Skeletal muscle tissue (tissue), 4 donors: ENCODE data around the gene GCLC. TPM values are rescaled to one million over a fixed set of nuclear protein-coding genes. Genes with fewer than 3 reads are reported as not detected.

Experiments
- H3K27ac ChIP-seq: one replicate; pipeline ENCODE4 v1.7.0; 2013; ENCODE audit warnings: mild to moderate bottlenecking, low read depth, low read length, inconsistent platforms
- H3K27me3 ChIP-seq, 3 donors: one replicate each; pipeline ENCODE4 v1.7.0; 2013; ENCODE audit warnings: low read length in 3 of 3; ENCODE audit not compliant: control insufficient read depth in 3 of 3, insufficient read depth in 3 of 3
- H3K36me3 ChIP-seq, 3 donors: one replicate each; pipeline ENCODE4 v1.7.0; 2013; ENCODE audit warnings: low read length in 3 of 3; ENCODE audit not compliant: control insufficient read depth in 3 of 3, insufficient read depth in 3 of 3
- H3K4me1 ChIP-seq, 3 donors: one replicate each; pipeline ENCODE4 v1.7.0; 2013; ENCODE audit warnings: low read length in 3 of 3, mild to moderate bottlenecking in 3 of 3; ENCODE audit not compliant: control insufficient read depth in 3 of 3, insufficient read depth in 3 of 3
- H3K4me3 ChIP-seq, 3 donors: one replicate each; pipeline ENCODE4 v1.7.0; 2013; ENCODE audit warnings: low read length in 3 of 3
- H3K9ac ChIP-seq, 3 donors: one replicate each; pipeline ENCODE4 v1.7.0; 2013; ENCODE audit warnings: low read length in 3 of 3, mild to moderate bottlenecking in 3 of 3, moderate library complexity in 2 of 3, low read depth in 1 of 3
- H3K9me3 ChIP-seq, 3 donors: one replicate each; pipeline ENCODE4 v1.7.0; 2013; ENCODE audit warnings: low read length in 3 of 3; ENCODE audit not compliant: control insufficient read depth in 3 of 3
- total RNA-seq: library from RNA; depleted of rRNA; stranded (reverse); fragments of >200 nt; gene quantifications from one replicate; pipeline ENCODE4 v1.2.3, GENCODE V29; 2014
- donor health status: Osteomylitis.

The GCLC gene
- total RNA-seq, 1 donor from 2014 or later, result 9.4 TPM

DNA sequence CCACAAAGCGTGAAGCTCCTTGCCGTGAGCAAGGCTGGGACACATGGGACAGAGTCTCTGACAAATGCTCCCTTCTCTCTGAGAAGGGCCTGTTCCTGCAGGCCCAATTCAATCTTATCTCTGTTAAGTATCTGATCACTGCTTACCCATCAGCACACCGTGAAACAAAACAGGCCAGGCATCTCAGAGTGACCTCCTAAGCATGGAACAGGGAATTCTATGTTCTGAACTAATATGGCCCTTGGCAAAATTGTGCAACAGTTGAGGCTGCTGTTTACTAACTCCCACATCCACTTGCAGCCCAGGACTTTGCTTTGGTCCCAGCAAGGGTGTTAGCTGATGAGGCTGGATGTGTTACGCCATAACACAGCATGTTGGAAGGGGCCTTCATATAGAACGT, 79.2 kb downstream of the GCLC start:
- no peaks in the 10 kb centered on the region for H3K36me3 ChIP-seq
- no peak overlapping the region for H3K9ac ChIP-seq
- H3K4me3 ChIP-seq, result no peak overlapping the region
- H3K9me3 ChIP-seq, result no peaks in the 10 kb centered on the region
- H3K27me3 ChIP-seq, result no peaks in the 10 kb centered on the region
- no peak overlapping the region for H3K27ac ChIP-seq
- no peaks in the 10 kb centered on the region for H3K4me1 ChIP-seq

DNA sequence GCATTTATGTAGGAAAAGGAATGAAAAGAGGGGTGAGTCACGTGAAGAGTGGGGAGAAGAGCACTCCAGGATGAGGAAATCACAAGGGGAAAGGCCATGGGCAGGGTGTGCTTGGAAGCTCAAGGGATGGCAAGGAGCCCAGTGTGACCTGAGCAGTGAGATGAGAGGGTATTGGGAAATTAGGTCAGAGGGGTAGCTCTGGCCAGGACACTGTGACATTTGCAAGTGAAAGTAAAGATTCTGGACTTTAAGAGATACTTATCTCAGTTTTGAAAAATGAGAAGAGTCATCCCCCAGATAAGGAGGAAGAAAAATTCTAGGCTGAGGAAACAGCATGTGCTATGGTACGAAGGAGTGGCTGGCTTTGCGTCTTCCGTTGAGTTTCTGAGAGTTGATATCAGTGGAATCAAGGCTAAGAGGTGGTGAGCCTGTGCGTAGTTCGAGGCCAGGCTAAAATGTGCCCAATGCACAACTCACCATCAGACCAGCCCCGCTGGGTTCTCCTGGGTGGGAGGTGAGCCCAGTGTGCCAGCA, 79.9 kb downstream of the GCLC start:
- no peak overlapping the region for H3K9ac ChIP-seq
- no peaks in the 10 kb centered on the region for H3K9me3 ChIP-seq
- no peaks in the 10 kb centered on the region for H3K4me1 ChIP-seq
- H3K4me3 ChIP-seq, result no peak overlapping the region
- H3K36me3 ChIP-seq, result no peaks in the 10 kb centered on the region
- no peaks in the 10 kb centered on the region for H3K27me3 ChIP-seq
- no peak overlapping the region for H3K27ac ChIP-seq

DNA sequence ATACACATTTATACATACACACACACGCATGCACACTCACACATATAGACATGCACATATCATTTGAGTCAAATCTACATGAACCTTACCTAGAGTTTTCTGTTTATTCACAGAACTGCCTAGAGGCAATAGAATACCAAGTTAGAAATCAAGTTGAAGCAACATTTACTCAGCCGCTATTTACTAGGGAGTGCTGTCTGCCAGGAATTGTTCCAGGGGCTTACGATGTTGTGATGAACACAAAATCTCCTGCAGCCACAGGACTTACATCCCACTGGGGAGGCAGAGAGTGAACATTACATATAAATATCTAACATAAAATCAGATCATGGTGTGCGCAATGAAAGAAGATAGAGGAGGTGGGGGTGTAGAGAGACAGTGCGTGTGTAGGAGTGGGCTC, 80.4 kb downstream of the GCLC start:
- Histone ChIP-seq H3K36me3 (no peaks in the 10 kb centered on the region), H3K27ac (no peak overlapping the region), H3K27me3 (no peaks in the 10 kb centered on the region), H3K9me3 (no peaks in the 10 kb centered on the region), H3K4me3 (no peak overlapping the region), H3K9ac (no peak overlapping the region), H3K4me1 (no peaks in the 10 kb centered on the region)

DNA sequence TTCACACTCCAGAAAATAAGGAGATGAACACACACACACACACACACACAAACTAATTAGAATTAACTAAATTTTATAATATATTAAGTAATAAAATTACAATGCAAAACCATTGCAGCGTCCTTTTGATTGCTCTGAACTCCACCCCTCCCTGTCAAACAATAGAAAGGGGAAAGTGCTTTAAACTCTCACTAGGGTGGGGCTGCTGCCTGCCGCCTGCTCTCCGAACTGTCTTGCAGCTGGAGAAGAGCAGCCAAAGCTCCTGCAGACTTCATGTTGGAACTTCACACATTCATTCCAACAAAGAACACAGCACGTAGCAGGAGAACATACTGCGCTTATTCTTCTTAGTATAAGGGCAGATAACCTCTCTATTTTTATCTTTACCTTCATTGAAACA, 83.2 kb downstream of the GCLC start:
- H3K36me3 ChIP-seq, result no peaks in the 10 kb centered on the region
- no peaks in the 10 kb centered on the region for H3K4me1 ChIP-seq
- H3K27ac ChIP-seq, result no peak overlapping the region
- H3K9me3 ChIP-seq, result no peaks in the 10 kb centered on the region
- H3K4me3 ChIP-seq, result no peak overlapping the region
- H3K9ac ChIP-seq, result no peak overlapping the region
- no peaks in the 10 kb centered on the region for H3K27me3 ChIP-seq

DNA sequence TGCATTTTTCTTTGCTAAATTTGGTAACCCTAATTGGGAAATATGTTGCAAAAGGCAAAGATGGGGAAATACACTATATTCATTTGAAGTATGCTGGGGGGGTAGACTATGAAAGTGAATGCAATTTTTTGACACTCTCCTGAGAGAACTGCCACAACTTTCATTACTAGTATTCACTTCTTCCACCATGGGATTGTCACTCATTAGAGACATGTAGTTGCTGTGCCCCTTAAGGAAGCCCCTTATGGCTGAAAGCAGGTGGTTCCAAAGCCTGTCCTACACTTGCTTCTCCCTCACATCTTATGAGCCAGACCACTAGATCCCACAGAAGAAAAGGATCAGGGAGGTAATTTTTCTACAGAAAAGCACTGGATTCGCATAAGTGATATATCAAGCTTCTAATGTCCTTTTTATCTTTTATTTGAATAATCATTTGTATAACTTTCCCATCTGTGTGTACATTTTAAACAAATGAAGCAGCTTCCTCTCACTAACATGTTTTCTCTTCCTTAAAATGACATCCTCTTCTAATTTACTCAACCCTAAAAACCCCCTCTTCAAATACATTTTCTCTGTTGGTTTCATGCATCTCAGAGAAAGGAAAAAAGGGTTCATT, 83.8 kb downstream of the GCLC start:
- H3K9me3 ChIP-seq, result no peaks in the 10 kb centered on the region
- no peaks in the 10 kb centered on the region for H3K36me3 ChIP-seq
- no peak overlapping the region for H3K9ac ChIP-seq
- no peaks in the 10 kb centered on the region for H3K4me1 ChIP-seq
- H3K27me3 ChIP-seq, result no peaks in the 10 kb centered on the region
- H3K4me3 ChIP-seq, result no peak overlapping the region
- H3K27ac ChIP-seq, result no peak overlapping the region

DNA sequence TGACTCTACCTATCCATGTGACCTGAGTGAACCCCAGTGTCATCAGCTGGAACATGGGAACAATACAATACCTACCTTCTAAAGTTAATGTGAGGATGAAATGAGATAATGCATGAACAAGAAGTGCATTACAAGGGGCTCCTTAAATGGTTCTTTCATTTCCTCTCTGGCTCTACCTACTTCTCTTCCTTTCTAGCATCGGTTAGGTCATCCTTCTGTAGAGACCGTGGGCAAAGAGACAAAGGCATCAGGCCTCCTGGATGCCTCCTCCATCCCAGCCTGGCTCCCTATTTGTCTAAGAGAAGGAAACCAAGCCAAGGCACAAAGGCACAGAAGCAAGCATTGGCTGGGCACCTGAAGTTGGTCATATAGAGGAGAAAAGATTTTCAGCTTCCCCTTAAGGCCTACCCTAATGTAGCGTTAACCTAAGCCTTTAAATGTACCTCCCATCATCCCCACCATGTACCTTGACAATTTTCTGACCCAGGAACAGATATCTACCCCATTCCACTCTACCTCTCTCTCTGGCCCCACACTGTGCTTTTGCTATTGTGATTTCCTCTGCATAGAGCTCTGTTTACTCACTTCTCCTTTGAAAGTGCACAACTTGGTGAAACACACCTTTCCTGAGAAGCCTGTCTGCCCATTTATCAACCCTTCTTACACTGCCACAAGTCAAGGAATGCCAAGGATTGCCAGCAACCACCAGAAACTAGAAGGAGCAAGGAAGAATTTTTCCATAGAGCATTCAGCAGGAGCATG, 86.6 kb downstream of the GCLC start:
- no peaks in the 10 kb centered on the region for H3K36me3 ChIP-seq
- H3K27me3 ChIP-seq, result no peaks in the 10 kb centered on the region
- no peak overlapping the region for H3K27ac ChIP-seq
- H3K4me3 ChIP-seq, result no peak overlapping the region
- H3K4me1 ChIP-seq, result no peaks in the 10 kb centered on the region
- H3K9ac ChIP-seq, result no peak overlapping the region
- H3K9me3 ChIP-seq, result no peaks in the 10 kb centered on the region

DNA sequence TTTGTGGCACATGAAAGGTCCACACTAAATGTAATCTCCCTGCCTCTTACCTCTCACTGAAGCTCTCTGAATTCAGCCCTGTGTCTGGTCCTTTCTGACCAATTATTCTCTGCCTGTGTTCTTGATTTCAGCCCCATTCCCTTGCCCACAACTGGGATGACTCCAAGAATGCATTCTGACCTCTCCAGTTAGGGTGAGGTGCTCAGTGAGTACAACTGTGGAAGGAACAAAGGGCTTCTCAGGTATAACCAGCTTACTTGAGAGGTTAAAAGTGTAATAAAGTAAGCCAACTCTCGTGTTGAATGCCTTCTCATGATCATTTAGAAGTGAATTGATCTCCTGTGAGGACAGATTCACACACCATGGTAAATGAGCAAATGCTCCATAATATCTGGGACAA, 88.1 kb downstream of the GCLC start:
- no peaks in the 10 kb centered on the region for H3K27me3 ChIP-seq
- no peaks in the 10 kb centered on the region for H3K9me3 ChIP-seq
- H3K4me3 ChIP-seq, result no peak overlapping the region
- H3K9ac ChIP-seq, result no peak overlapping the region
- H3K4me1 ChIP-seq, result no peaks in the 10 kb centered on the region
- H3K36me3 ChIP-seq, result no peaks in the 10 kb centered on the region
- no peak overlapping the region for H3K27ac ChIP-seq

DNA sequence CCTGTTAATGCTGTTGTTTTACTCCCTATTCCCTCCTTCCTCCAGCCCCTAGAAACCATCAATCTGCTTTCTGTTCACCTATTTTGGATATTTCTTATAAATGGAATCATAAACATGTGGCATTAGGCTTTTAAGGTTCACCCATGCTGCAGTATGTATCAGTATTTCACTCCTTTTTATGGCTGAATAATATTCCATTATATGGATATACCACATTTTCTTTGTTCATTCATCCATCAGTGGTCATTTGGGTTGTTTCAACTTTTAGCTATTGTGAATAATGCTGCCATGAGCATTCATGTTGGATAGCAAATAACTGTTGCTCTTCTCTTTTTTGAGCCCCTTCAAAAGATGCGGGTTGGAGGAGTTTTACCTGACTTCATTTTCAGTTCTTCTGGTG, 89.2 kb downstream of the GCLC start:
- H3K9me3 ChIP-seq, result no peaks in the 10 kb centered on the region
- H3K4me1 ChIP-seq, result no peaks in the 10 kb centered on the region
- H3K4me3 ChIP-seq, result no peak overlapping the region
- H3K27me3 ChIP-seq, result no peaks in the 10 kb centered on the region
- H3K36me3 ChIP-seq, result no peaks in the 10 kb centered on the region
- H3K9ac ChIP-seq, result no peak overlapping the region
- no peak overlapping the region for H3K27ac ChIP-seq

DNA sequence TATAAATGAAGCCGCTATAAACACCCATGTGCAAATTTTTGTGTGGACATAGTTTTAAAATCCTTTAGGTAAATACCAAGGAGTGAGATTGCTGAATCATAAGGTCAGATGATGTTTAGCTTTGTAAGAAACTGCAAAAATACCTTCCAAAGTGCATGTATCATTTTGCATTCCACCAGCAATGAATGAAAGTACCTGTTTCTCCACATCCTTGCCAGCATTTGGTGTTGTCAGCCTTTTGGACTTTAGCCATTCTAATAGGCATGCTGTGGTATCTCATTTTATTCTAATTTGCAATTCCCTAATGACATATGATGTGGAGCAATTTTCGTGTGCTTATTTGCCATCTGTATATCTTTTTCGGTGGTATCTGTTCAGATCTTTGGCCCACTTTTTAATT, 93.7 kb downstream of the GCLC start:
- peaks cover 0 to 5% (median 0%) of the 10 kb centered on the region in 3 donors for H3K9me3 ChIP-seq
- H3K4me1 ChIP-seq, result no peaks in the 10 kb centered on the region
- H3K4me3 ChIP-seq, result no peak overlapping the region
- H3K36me3 ChIP-seq, result no peaks in the 10 kb centered on the region
- no peak overlapping the region for H3K9ac ChIP-seq
- no peak overlapping the region for H3K27ac ChIP-seq
- H3K27me3 ChIP-seq, result no peaks in the 10 kb centered on the region

DNA sequence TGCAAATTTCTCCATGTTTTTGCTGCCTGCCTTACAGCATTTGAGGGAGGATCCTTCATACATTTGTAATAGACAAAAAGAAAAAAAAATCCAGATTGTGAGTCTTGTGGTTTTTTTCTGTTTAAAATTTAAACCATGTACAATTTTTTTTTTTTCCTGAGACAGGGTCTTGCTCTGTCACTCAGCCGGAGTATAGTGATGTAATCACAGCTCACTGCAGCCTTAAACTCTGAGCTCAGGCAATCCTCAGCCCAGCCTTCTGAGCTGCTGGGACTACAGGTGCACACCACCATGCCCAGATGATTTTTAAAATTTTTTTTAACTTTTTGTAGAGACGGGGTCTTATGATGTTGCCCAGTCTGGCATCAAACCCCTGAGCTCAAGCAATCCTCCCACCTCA, 97.0 kb downstream of the GCLC start:
- Histone ChIP-seq H3K4me1 (no peaks in the 10 kb centered on the region), H3K9ac (no peak overlapping the region), H3K4me3 (no peak overlapping the region), H3K27me3 (no peaks in the 10 kb centered on the region), H3K9me3 (peaks cover 0 to 5% (median 0%) of the 10 kb centered on the region in 3 donors), H3K27ac (no peak overlapping the region), H3K36me3 (no peaks in the 10 kb centered on the region)
